Ovary (tissue), 9 donors: ENCODE data around the gene CEBPG. TPM values are rescaled to one million over a fixed set of nuclear protein-coding genes. Genes with fewer than 3 reads are reported as not detected.

Experiments
- DNase-seq, 5 donors: peaks; one replicate each; pipeline ENCODE4 v3.0.0-alpha.2; 2019 to 2020
- H3K27ac ChIP-seq, 2 donors: fragments of 200-600 bp; one replicate each; pipeline versions ENCODE4 v1.5.1 to v1.8.0; 2019 to 2022
- H3K27me3 ChIP-seq: fragments of 200-600 bp; one replicate; pipeline ENCODE4 v1.8.0; 2022
- H3K36me3 ChIP-seq: fragments of 200-600 bp; sonication (generic); one replicate; pipeline ENCODE4 v1.5.1; 2019
- H3K4me1 ChIP-seq: one replicate; pipeline ENCODE4 v1.8.1; 2013; ENCODE audit warnings: mild to moderate bottlenecking, moderate library complexity; ENCODE audit not compliant: insufficient read depth
- H3K4me3 ChIP-seq: fragments of 200-600 bp; sonication (generic); one replicate; pipeline ENCODE4 v1.5.1; 2017
- H3K9me3 ChIP-seq, 2 donors: fragments of 200-600 bp in 1 of 2; sonication (generic) in 1 of 2; one replicate each; pipeline versions ENCODE4 v1.5.1 to v1.8.1; 2013 to 2019; ENCODE audit warnings: mild to moderate bottlenecking in 1 of 2, moderate library complexity in 1 of 2
- EP300 ChIP-seq: sonication (generic); formaldehyde crosslinking; IDR thresholded peaks from one replicate; pipeline ENCODE4 v1.6.1; 2017; ENCODE audit warnings: antibody characterized with exemption
- POLR2A ChIP-seq: fragments of 450-650 bp; IDR thresholded peaks from one replicate; pipeline ENCODE4 v1.6.1; 2017; ENCODE audit warnings: antibody characterized with exemption, mild to moderate bottlenecking, moderate library complexity
- WGBS, 3 donors: extraction: QIAGEN DNeasy Blood & Tissue Kit in 1 of 3; methylation state at CpG; one replicate each; pipeline versions ENCODE4 v1.1.5 to v1.1.7; 2013 to 2017; 5-methylcytosine and 5-hydroxymethylcytosine counted together
- intact Hi-C, 4 donors: fragments of 100-400 bp; cut with DNase I; formaldehyde crosslinking; loops; one replicate each; pipeline versions ENCODE4 v1.11.0 to v1.15.1; 2022 to 2023
- polyA plus RNA-seq, 2 donors: library from polyadenylated mRNA; stranded (reverse); fragments of 200-250 nt in 1 of 2; fragments of 350-450 nt in 1 of 2; fragmentation: Illumina TruSeq in 1 of 2; extraction: RNeasy Lipid Tissue Mini Kit (QIAGEN cat#74804) in 1 of 2; gene quantifications; one replicate each; pipeline ENCODE4 v1.2.3, GENCODE V29; 2013 to 2014
- total RNA-seq, 7 donors: library from RNA; depleted of rRNA in 2 of 7; stranded (reverse); fragments of >200 nt in 2 of 7; fragmentation: NEBNext Ultra II Directional in 3 of 7; extraction: Animal tissue kit (Norgen Biotek cat#: 25700) in 3 of 7; gene quantifications; one replicate each; pipeline versions ENCODE4 v1.1.0 to v1.2.4, GENCODE V29; 2016 to 2023
- TF ChIP-seq, protein P1 (sequence below), 3 donors: fragments of 450-650 bp in 2 of 3; fragments of 200-600 bp in 1 of 3; IDR thresholded peaks; one replicate each; pipeline versions ENCODE4 v1.5.1 to v1.8.0; 2016 to 2022; ENCODE audit warnings: antibody characterized with exemption in 3 of 3, mild to moderate bottlenecking in 1 of 3
- donor health status: DM: no; HTN: no; CAD: no; lungs with moderate emphysema.
- donor health status: DM: no; HTN: no; CAD: no.
- donor health status: Bipolar disorder and iron deficiency.
- donor health status: DM: yes; HTN: yes; CAD: no.
- donor health status: DM: no; HTN: no; CAD: no.
- donor health status: DM: yes; HTN: yes; CAD: no.

The CEBPG gene
- total and polyA plus RNA-seq, 9 donors: 5.6 to 54.6 (median 12.0) TPM

DNA sequence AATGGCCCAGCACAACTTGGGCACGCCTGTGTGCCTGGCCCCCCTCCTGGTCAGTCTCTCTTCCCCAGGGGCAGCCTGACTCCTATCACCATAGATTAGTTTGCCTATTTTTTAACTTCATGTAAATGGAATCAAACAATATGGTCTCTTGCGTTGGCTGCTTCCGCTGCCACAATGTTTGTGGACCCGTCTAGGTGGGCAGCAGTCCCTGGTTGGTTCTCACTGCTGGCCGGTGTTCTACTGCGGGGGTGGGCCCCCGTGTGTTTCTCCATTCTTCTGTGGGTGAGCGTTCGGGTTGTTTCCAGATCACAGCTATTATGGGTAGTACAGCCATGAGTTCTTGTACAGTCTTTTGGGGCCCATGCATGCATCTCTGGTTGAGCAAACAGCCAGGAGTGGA lies 47.3 kb downstream of the CEBPG start:
- Histone ChIP-seq H3K4me3 (no peak overlapping the region), H3K4me1 (no peaks in the 10 kb centered on the region), H3K27me3 (no peaks in the 10 kb centered on the region), H3K36me3 (no peaks in the 10 kb centered on the region), H3K9me3 (no peaks in the 10 kb centered on the region), H3K27ac (no peak overlapping the region)
- TF ChIP-seq, protein P1, sequence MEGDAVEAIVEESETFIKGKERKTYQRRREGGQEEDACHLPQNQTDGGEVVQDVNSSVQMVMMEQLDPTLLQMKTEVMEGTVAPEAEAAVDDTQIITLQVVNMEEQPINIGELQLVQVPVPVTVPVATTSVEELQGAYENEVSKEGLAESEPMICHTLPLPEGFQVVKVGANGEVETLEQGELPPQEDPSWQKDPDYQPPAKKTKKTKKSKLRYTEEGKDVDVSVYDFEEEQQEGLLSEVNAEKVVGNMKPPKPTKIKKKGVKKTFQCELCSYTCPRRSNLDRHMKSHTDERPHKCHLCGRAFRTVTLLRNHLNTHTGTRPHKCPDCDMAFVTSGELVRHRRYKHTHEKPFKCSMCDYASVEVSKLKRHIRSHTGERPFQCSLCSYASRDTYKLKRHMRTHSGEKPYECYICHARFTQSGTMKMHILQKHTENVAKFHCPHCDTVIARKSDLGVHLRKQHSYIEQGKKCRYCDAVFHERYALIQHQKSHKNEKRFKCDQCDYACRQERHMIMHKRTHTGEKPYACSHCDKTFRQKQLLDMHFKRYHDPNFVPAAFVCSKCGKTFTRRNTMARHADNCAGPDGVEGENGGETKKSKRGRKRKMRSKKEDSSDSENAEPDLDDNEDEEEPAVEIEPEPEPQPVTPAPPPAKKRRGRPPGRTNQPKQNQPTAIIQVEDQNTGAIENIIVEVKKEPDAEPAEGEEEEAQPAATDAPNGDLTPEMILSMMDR (IDR thresholded peaks at IDR 0.05): no peak
- no peak for TF ChIP-seq EP300
- intact Hi-C loops: no loop called here
- WGBS, 3 donors: 80 to 90% (median 87%) methylated on average over 9 of the region's 9 CpGs
- DNase-seq: no peak

DNA sequence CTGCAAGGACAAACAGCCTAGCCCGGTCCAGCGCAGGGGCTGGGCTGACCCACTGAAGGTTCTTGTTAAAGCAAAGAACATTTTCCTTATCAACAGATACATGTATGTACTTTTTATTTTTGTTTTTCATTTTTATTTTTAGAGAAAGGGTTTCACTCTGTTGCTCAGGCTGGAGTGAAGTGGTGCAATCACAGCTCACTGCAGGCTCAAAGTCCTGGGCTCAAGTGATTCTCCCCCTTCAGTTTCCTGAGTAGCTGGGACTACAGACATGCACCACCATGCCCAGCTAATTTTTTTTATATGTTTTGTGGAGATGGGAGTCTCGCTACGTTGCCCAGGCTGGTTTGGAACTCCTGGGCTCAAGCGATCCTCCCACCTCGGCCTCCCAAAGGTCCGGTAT lies 47.9 kb downstream of the CEBPG start:
- Histone ChIP-seq H3K4me1 (no peaks in the 10 kb centered on the region), H3K36me3 (no peaks in the 10 kb centered on the region), H3K27ac (no peak overlapping the region), H3K9me3 (no peaks in the 10 kb centered on the region), H3K27me3 (no peaks in the 10 kb centered on the region), H3K4me3 (no peak overlapping the region)
- no peak for TF ChIP-seq POLR2A
- TF ChIP-seq EP300: no peak
- TF ChIP-seq, protein P1 (IDR thresholded peaks at IDR 0.05): no peak
- no peak for DNase-seq
- intact Hi-C loops: no loop called here
- 94 to 95% (median 94%) methylated on average over 7 of the region's 7 CpGs for WGBS, 3 donors

DNA sequence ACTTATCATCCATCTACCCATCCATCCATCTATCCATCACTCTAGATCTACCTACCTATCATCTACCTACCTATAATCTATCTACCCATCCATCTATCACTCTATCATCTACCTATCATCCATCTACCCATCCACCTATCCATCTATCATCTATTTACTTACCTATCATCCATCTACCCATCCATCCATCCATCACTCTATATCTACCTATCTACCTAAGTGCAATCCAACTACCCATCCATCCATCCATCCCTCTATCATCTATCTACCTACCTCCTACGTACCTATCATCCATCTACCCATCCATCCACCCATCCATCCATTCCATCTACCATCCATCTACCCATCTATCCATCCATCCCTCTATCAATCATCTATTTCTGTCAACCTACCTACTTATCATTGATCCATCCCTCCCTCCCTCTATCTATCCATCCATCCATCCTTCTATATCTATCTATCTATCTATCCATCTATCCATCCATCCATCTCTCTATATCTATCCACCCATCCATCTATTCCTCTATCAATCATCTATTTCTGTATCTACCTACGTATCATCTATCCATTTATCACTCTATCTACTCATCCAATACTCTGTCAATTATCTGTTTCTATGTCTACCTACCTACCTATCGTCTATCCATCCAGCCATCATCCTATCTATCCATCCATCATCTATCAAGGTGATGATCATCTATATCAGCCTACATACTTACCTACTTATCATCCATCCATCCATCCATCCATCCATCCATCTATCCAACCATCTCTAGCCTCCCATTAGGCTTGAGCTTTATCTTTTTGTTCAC lies 49.1 kb downstream of the CEBPG start:
- H3K9me3 ChIP-seq: no peaks in the 10 kb centered on the region
- WGBS, 3 donors: 95 to 98% (median 97%) methylated on average over 3 of the region's 3 CpGs
- DNase-seq: no peak
- TF ChIP-seq EP300 (no peak), POLR2A (no peak)
- TF ChIP-seq, protein P1 (IDR thresholded peaks at IDR 0.05): no peak
- H3K4me3 ChIP-seq: no peak overlapping the region
- no peaks in the 10 kb centered on the region for H3K27me3 ChIP-seq
- intact Hi-C loops: no loop called here
- no peaks in the 10 kb centered on the region for H3K4me1 ChIP-seq
- no peaks in the 10 kb centered on the region for H3K36me3 ChIP-seq
- H3K27ac ChIP-seq: no peak overlapping the region

DNA sequence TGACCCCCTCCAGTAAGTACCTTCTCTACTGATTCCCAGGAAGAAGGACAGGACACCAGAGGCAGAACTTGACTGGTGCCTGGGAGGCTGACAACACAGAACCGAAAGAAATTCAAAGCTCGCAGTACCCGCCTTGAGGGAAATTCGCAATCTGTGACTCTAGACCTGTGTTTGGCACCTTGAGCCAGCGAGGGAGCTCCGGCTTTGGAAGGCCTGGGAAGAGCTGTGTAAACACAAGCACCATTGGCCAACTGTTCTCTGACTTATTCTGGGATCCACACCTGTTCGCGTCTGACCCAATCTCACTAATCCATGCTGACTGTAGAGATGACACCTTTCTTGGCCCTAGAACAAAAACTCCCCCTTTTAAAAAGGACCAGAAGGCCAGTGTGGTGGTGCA lies 50.7 kb downstream of the CEBPG start:
- no peak for DNase-seq
- Histone ChIP-seq H3K36me3 (no peaks in the 10 kb centered on the region), H3K9me3 (no peaks in the 10 kb centered on the region), H3K27me3 (no peaks in the 10 kb centered on the region), H3K4me1 (no peaks in the 10 kb centered on the region), H3K4me3 (no peak overlapping the region), H3K27ac (no peak overlapping the region)
- intact Hi-C loops: no loop called here
- TF ChIP-seq, protein P1 (IDR thresholded peaks at IDR 0.05): no peak
- TF ChIP-seq EP300: no peak
- WGBS, 3 donors: 93 to 94% (median 93%) methylated on average over 8 of the region's 8 CpGs
